Tibial nerve (tissue), 4 donors: ENCODE results near the gene GPR87.
A peak's percentile ranks its signal among the peaks of the same experiment; 100 is the strongest.

Experiments used
- EP300 ChIP-seq, 2 donors: sonication (generic); formaldehyde crosslinking; IDR thresholded peaks; one replicate each; pipeline ENCODE4 v1.6.1; 2017; ENCODE audit warnings: antibody characterized with exemption in 2 of 2, mild to moderate bottlenecking in 1 of 2
- POLR2A ChIP-seq, 2 donors: fragments of 450-650 bp; IDR thresholded peaks; one replicate each; pipeline ENCODE4 v1.6.1; 2017; ENCODE audit warnings: antibody characterized with exemption in 2 of 2, mild to moderate bottlenecking in 2 of 2, moderate library complexity in 2 of 2
- TF ChIP-seq, protein P1 (sequence below), 5 experiments: fragments of 200-600 bp in 3 of 5; fragments of 450-650 bp in 2 of 5; sonication (generic) in 3 of 5; IDR thresholded peaks; one replicate each; pipeline ENCODE4 v1.5.1; 2016 to 2019; ENCODE audit warnings: antibody characterized with exemption in 5 of 5, mild to moderate bottlenecking in 3 of 5, moderate library complexity in 2 of 5

DNA sequence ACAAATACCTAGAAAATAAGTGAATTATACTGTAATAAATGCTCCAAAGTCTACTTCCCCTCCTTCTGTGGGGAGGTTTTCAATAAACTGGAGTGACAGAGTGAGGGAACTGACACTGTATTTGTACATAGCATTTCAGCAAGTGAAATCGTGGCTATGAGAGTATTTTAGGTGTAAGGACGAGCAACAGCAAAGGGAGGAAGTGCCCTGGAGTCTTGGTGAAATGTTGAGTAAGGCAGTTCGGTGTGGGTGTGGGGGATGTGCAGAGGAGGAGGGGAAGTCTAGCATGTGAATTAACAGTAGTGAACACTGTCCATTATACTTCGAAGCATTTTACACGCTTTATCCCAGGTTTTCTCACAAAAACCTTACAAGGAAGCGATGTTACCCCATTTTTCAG lies 30.8 kb upstream of the GPR87 start:
- TF ChIP-seq POLR2A (IDR thresholded peaks at IDR 0.05) (no peak), EP300 (IDR thresholded peaks at IDR 0.05) (peak in 1 of 2 donors; percentile 86)
- TF ChIP-seq, protein P1, sequence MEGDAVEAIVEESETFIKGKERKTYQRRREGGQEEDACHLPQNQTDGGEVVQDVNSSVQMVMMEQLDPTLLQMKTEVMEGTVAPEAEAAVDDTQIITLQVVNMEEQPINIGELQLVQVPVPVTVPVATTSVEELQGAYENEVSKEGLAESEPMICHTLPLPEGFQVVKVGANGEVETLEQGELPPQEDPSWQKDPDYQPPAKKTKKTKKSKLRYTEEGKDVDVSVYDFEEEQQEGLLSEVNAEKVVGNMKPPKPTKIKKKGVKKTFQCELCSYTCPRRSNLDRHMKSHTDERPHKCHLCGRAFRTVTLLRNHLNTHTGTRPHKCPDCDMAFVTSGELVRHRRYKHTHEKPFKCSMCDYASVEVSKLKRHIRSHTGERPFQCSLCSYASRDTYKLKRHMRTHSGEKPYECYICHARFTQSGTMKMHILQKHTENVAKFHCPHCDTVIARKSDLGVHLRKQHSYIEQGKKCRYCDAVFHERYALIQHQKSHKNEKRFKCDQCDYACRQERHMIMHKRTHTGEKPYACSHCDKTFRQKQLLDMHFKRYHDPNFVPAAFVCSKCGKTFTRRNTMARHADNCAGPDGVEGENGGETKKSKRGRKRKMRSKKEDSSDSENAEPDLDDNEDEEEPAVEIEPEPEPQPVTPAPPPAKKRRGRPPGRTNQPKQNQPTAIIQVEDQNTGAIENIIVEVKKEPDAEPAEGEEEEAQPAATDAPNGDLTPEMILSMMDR (IDR thresholded peaks at IDR 0.05): no peak
